OCI-LY7 (cell line): ENCODE data around the gene P3H1. TPM values are rescaled to one million over a fixed set of nuclear protein-coding genes. Genes with fewer than 3 reads are reported as not detected.
"Not testable (repeated sequence)": the region's sequence is repeated elsewhere in the genome, so short reads cannot be mapped to it uniquely, and the experiment has no call there.

ENCODE experiments used
- BruUV-seq: library from RNA; stranded (reverse); fragments of 400-500 nt; replicated peaks from 2 replicates; lab custom pipeline; 2021; lab: Mats Ljungman, UMichigan
- CTCF ChIA-PET: fragments of 300-600 bp; sonication (Branson Sonifier 250); formaldehyde crosslinking; loops from one replicate; lab custom pipeline; 2022; ENCODE audit warnings: antibody characterized with exemption; ENCODE audit not compliant: unreplicated experiment; lab: Charles Lee
- POLR2A ChIA-PET: fragments of 300-600 bp; sonication (Branson Sonifier 250); formaldehyde crosslinking; loops from one replicate; lab custom pipeline; 2022; ENCODE audit warnings: antibody characterized with exemption; lab: Charles Lee
- DNase-seq: peaks from one replicate; pipeline ENCODE4 v3.0.0-alpha.2; 2015; ENCODE audit warnings: low spot score
- H2AFZ ChIP-seq: fragments of 200-600 bp; sonication (generic), shearing (Covaris generic); 2 replicates; pipeline ENCODE4 v1.6.1; 2014; ENCODE audit warnings: mild to moderate bottlenecking, antibody characterized with exemption, low read length, moderate library complexity
- H3K27ac ChIP-seq: fragments of 200-600 bp; sonication (generic); 2 replicates; pipeline ENCODE4 v1.5.1; 2014; ENCODE audit warnings: mixed run types, low read depth, mild to moderate bottlenecking, moderate library complexity, low read length, inconsistent platforms; ENCODE audit not compliant: poor library complexity, severe bottlenecking
- H3K36me3 ChIP-seq: fragments of 200-600 bp; sonication (generic); 2 replicates; pipeline ENCODE4 v1.6.1; 2014; ENCODE audit warnings: mild to moderate bottlenecking, antibody characterized with exemption, low read length, moderate library complexity, mixed read lengths; ENCODE audit not compliant: insufficient read depth
- H3K4me1 ChIP-seq: fragments of 200-600 bp; sonication (generic); 2 replicates; pipeline ENCODE4 v1.5.1; 2014; ENCODE audit warnings: mild to moderate bottlenecking, low read length; ENCODE audit not compliant: insufficient read depth, poor library complexity, severe bottlenecking
- H3K4me2 ChIP-seq: fragments of 200-600 bp; sonication (generic); 2 replicates; pipeline ENCODE4 v1.6.1; 2014; ENCODE audit warnings: mild to moderate bottlenecking, low read length
- H3K4me3 ChIP-seq: fragments of 200-600 bp; sonication (generic); 2 replicates; pipeline ENCODE4 v1.5.1; 2014; ENCODE audit warnings: mild to moderate bottlenecking, low read depth, low read length; ENCODE audit not compliant: poor library complexity, severe bottlenecking
- H3K79me2 ChIP-seq: fragments of 200-600 bp; sonication (generic); 2 replicates; pipeline ENCODE4 v1.6.1; 2016; ENCODE audit warnings: low read depth, mild to moderate bottlenecking, low read length, moderate library complexity, mixed read lengths; ENCODE audit not compliant: insufficient read depth
- H3K9me2 ChIP-seq: fragments of 200-600 bp; sonication (generic); 2 replicates; pipeline ENCODE4 v1.6.1; 2016; ENCODE audit warnings: mild to moderate bottlenecking, low read length, mixed read lengths; ENCODE audit not compliant: insufficient read depth
- H3K9me3 ChIP-seq: fragments of 200-600 bp; sonication (generic); 2 replicates; pipeline ENCODE4 v1.6.1; 2014; ENCODE audit warnings: mild to moderate bottlenecking, mixed run types, low read length, mixed read lengths
- H4K20me1 ChIP-seq: fragments of 200-600 bp; sonication (generic); 2 replicates; pipeline ENCODE4 v1.6.1; 2014; ENCODE audit warnings: mild to moderate bottlenecking, antibody characterized with exemption, low read length, moderate library complexity, mixed read lengths; ENCODE audit not compliant: insufficient read depth
- CTCF ChIP-seq: fragments of 200-600 bp; sonication (generic); conservative IDR thresholded peaks from 2 replicates; pipeline ENCODE4 v1.5.1; 2014; ENCODE audit warnings: mild to moderate bottlenecking, antibody characterized with exemption, low read length, moderate library complexity, mixed read lengths
- EZH2phosphoT487 ChIP-seq: fragments of 200-600 bp; sonication (generic); IDR thresholded peaks from 2 replicates; pipeline ENCODE4 v1.6.1; 2018; ENCODE audit warnings: low read depth, borderline replicate concordance, mild to moderate bottlenecking, mixed run types, antibody characterized with exemption, low read length, moderate library complexity, mixed read lengths
- intact Hi-C: fragments of 100-400 bp; cut with micrococcal nuclease; formaldehyde crosslinking; loops from one replicate; pipeline ENCODE4 v1.10.0; 2022; ENCODE audit not compliant: unreplicated experiment
- total RNA-seq, 2 experiments: library from RNA; depleted of rRNA in 1 of 2; stranded (reverse); fragments of >200 nt in 1 of 2; shearing (Covaris generic) in 1 of 2; gene quantifications; 2 replicates each; pipeline ENCODE4 v1.2.3, GENCODE V29; 2014 to 2022

Gene P3H1
- total RNA-seq, 2 experiments from 2014 or later = 39.0 to 45.7 TPM

GRCh38 chr1:42721926-42722325 is 44.9 kb downstream of the P3H1 start:
- Histone ChIP-seq H3K4me1 (no peaks in the 10 kb centered on the region), H3K36me3 (peaks cover 23% of the 10 kb centered on the region), H3K27ac (no peak overlapping the region), H3K79me2 (no peaks in the 10 kb centered on the region), H2AFZ (no peak overlapping the region), H3K9me3 (no peaks in the 10 kb centered on the region), H3K4me3 (no peak overlapping the region), H3K4me2 (no peak overlapping the region), H3K9me2 (no peaks in the 10 kb centered on the region), H4K20me1 (no peaks in the 10 kb centered on the region)
- POLR2A ChIA-PET = interaction anchor here (0.6 kb wide), 1 partner anchor 197 kb away, joined by 3 read pairs; no protein-coding TSS in a partner anchor
- BruUV-seq = no TSS peak
- intact Hi-C loops = no loop called here
- CTCF ChIA-PET = no interaction called here
- DNase-seq = no peak
- TF ChIP-seq CTCF (no peak), EZH2phosphoT487 (no peak)

DNA sequence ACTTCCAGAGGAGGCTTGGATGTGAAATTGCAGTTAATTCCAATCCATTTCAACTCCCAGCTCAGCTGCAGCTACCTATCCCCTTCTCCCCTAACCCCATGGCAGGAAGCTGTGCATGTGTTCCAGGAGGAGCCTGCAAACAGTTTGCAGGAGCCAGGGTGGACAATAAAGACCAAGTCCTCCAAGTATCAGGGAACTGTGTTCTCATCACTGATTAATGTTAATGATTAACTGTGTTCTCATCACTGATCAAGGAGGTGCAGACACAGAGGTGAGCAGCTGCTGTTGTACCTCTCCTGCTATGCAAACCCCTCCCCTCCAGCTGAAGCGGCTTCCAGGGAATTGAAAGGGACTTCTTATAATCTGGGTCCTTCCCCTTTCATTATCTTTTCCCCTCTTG is 46.0 kb downstream of the P3H1 start:
- ChIA-PET CTCF (no interaction called here), POLR2A (no interaction called here)
- no TSS peak for BruUV-seq
- Histone ChIP-seq H3K9me3 (no peaks in the 10 kb centered on the region), H4K20me1 (no peaks in the 10 kb centered on the region), H2AFZ (no peak overlapping the region), H3K36me3 (peaks cover 34% of the 10 kb centered on the region), H3K27ac (no peak overlapping the region), H3K79me2 (no peaks in the 10 kb centered on the region), H3K4me1 (no peaks in the 10 kb centered on the region), H3K9me2 (no peaks in the 10 kb centered on the region), H3K4me2 (no peak overlapping the region), H3K4me3 (no peak overlapping the region)
- TF ChIP-seq CTCF (no peak), EZH2phosphoT487 (no peak)
- no peak for DNase-seq
- intact Hi-C loops = no loop called here

GRCh38 chr1:42714441-42714840 is 52.4 kb downstream of the P3H1 start:
- BruUV-seq, H2AFZ ChIP-seq, H3K4me2 ChIP-seq, CTCF ChIA-PET, H3K4me3 ChIP-seq, H3K4me1 ChIP-seq, H3K27ac ChIP-seq, H4K20me1 ChIP-seq, H3K9me2 ChIP-seq, intact Hi-C loops: not testable (repeated sequence)
- DNase-seq = peak; percentile 24
- POLR2A ChIA-PET = interaction anchor here (0.7 to 0.8 kb wide), 3 partner anchors 12 to 218 kb away, joined by 3 to 4 read pairs (median 4); no protein-coding TSS in a partner anchor
- Histone ChIP-seq H3K9me3 (peaks cover 16% of the 10 kb centered on the region), H3K79me2 (peaks cover 33% of the 10 kb centered on the region; the same call in 1 of the 2 replicates), H3K36me3 (peaks cover 97% of the 10 kb centered on the region)
